H1 (cell line): ENCODE measurements around the gene GPR137. TPM values are rescaled to one million over a fixed set of nuclear protein-coding genes. Genes with fewer than 3 reads are reported as not detected.
A peak's percentile ranks its signal among the peaks of the same experiment; 100 is the strongest.

Source experiments
- CTCF ChIA-PET: fragments of 300-600 bp; sonication (Branson Sonifier 250); formaldehyde crosslinking; loops from one replicate; lab custom pipeline; 2021; ENCODE audit not compliant: partially characterized antibody; lab: Charles Lee
- POLR2A ChIA-PET: fragments of 300-600 bp; sonication (Branson Sonifier 250); formaldehyde crosslinking; loops from one replicate; lab custom pipeline; 2021; ENCODE audit warnings: inconsistent platforms; ENCODE audit not compliant: partially characterized antibody; lab: Charles Lee
- DNase-seq, 2 experiments: peaks; one replicate each; pipeline versions ENCODE4 v3.0.0 to v3.0.0-alpha.2; 2010 to 2022; ENCODE audit warnings: low spot score in 2 of 2, low read depth in 1 of 2, mixed read lengths in 1 of 2
- FAIRE-seq: peaks from 2 replicates; lab custom pipeline; 2011; peaks lifted over from hg19 to GRCh38; lab: Jason Lieb, UNC
- H2AFZ ChIP-seq: 2 replicates; pipeline ENCODE4 v1.8.1; 2012; ENCODE audit warnings: low read length, inconsistent platforms
- H2AK5ac ChIP-seq: 2 replicates; pipeline ENCODE4 v1.6.1; 2013; ENCODE audit warnings: low read depth, low read length
- H2BK120ac ChIP-seq: replicated peaks from 2 replicates; pipeline ENCODE3; 2013; ENCODE audit warnings: low read depth, low read length, inconsistent platforms
- H2BK12ac ChIP-seq: 2 replicates; pipeline ENCODE4 v1.6.1; 2013; ENCODE audit warnings: low read depth, low read length
- H2BK15ac ChIP-seq: 2 replicates; pipeline ENCODE4 v1.6.1; 2013; ENCODE audit warnings: low read length
- H2BK20ac ChIP-seq: 2 replicates; pipeline ENCODE4 v1.6.1; 2013; ENCODE audit warnings: low read length
- H2BK5ac ChIP-seq: 2 replicates; pipeline ENCODE4 v1.6.1; 2013; ENCODE audit warnings: low read depth, low read length
- H3K14ac ChIP-seq: 2 replicates; pipeline ENCODE4 v1.6.1; 2013; ENCODE audit warnings: inconsistent platforms; ENCODE audit not compliant: insufficient read length
- H3K18ac ChIP-seq: 2 replicates; pipeline ENCODE4 v1.6.1; 2013; ENCODE audit warnings: low read length; ENCODE audit errors: extremely low read depth
- H3K23ac ChIP-seq: 2 replicates; pipeline ENCODE4 v1.6.1; 2013; ENCODE audit warnings: inconsistent platforms; ENCODE audit not compliant: insufficient read length
- H3K23me2 ChIP-seq: 2 replicates; pipeline ENCODE4 v1.6.1; 2013; ENCODE audit warnings: low read depth, low read length
- H3K27ac ChIP-seq: 2 replicates; pipeline ENCODE4 v1.6.1; 2011; ENCODE audit warnings: low read depth, low read length, inconsistent platforms
- H3K27me3 ChIP-seq, 4 experiments: replicated peaks in 1 of 4; 1 replicate in 1 of 4; 2 replicates in 3 of 4; pipeline versions ENCODE4 v1.6.1 to v1.8.1; 2011 to 2013; ENCODE audit warnings: low read length in 3 of 4, mild to moderate bottlenecking in 3 of 4, inconsistent platforms in 2 of 4, mixed read lengths in 2 of 4, moderate library complexity in 1 of 4; ENCODE audit not compliant: control insufficient read depth in 3 of 4, insufficient read depth in 3 of 4; ENCODE audit errors: extremely low read depth in 1 of 4
- H3K36me3 ChIP-seq, 4 experiments: 2 replicates each; pipeline versions ENCODE4 v1.6.1 to v1.8.1; 2011 to 2013; ENCODE audit warnings: mild to moderate bottlenecking in 4 of 4, low read length in 3 of 4, moderate library complexity in 2 of 4, control low read depth in 1 of 4, inconsistent platforms in 1 of 4; ENCODE audit not compliant: insufficient read depth in 4 of 4, control insufficient read depth in 2 of 4
- H3K4ac ChIP-seq: replicated peaks from 2 replicates; pipeline ENCODE3; 2013; ENCODE audit warnings: low read length, low read depth, mixed read lengths, inconsistent platforms; ENCODE audit not compliant: insufficient read length
- H3K4me1 ChIP-seq, 4 experiments: replicated peaks in 1 of 4; 1 replicate in 1 of 4; 2 replicates in 3 of 4; pipeline versions ENCODE4 v1.6.1 to v1.8.1; 2011 to 2013; ENCODE audit warnings: low read length in 3 of 4, inconsistent platforms in 2 of 4, mixed read lengths in 1 of 4; ENCODE audit not compliant: insufficient read depth in 4 of 4, control insufficient read depth in 3 of 4
- H3K4me2 ChIP-seq, 2 experiments: 2 replicates each; pipeline versions ENCODE4 v1.6.1 to v1.8.1; 2011 to 2013; ENCODE audit warnings: low read depth in 2 of 2, low read length in 2 of 2, control low read depth in 1 of 2, inconsistent platforms in 1 of 2, mild to moderate bottlenecking in 1 of 2; ENCODE audit not compliant: insufficient read depth in 1 of 2
- H3K4me3 ChIP-seq, 4 experiments: fragments of 200-600, 300-600 bp in 1 of 4; sonication (generic), shearing (Covaris generic), sonication (Bioruptor Twin) in 1 of 4; 2 replicates each; pipeline versions ENCODE4 v1.5.1 to v1.8.1; 2011 to 2016; ENCODE audit warnings: low read length in 4 of 4, low read depth in 3 of 4, control low read depth in 2 of 4, inconsistent platforms in 2 of 4, mild to moderate bottlenecking in 2 of 4, mixed read lengths in 1 of 4, moderate library complexity in 1 of 4; ENCODE audit not compliant: insufficient read depth in 2 of 4; ENCODE audit errors: extremely low read depth in 1 of 4
- H3K56ac ChIP-seq: replicated peaks from 2 replicates; pipeline ENCODE3; 2013; ENCODE audit warnings: low read depth, mild to moderate bottlenecking, mixed read lengths, low read length, inconsistent platforms; ENCODE audit not compliant: insufficient read length
- H3K79me1 ChIP-seq: 2 replicates; pipeline ENCODE4 v1.6.1; 2013; ENCODE audit warnings: low read depth, low read length, control low read depth
- H3K79me2 ChIP-seq, 2 experiments: 2 replicates each; pipeline versions ENCODE4 v1.6.1 to v1.8.1; 2012 to 2013; ENCODE audit warnings: low read length in 2 of 2, mild to moderate bottlenecking in 2 of 2, inconsistent platforms in 1 of 2; ENCODE audit not compliant: insufficient read depth in 2 of 2, control insufficient read depth in 1 of 2
- H3K9ac ChIP-seq, 4 experiments: replicated peaks in 1 of 4; 1 replicate in 1 of 4; 2 replicates in 3 of 4; pipeline versions ENCODE4 v1.6.1 to v1.8.1; 2011 to 2013; ENCODE audit warnings: low read depth in 3 of 4, low read length in 3 of 4, control low read depth in 2 of 4, mild to moderate bottlenecking in 2 of 4, moderate library complexity in 2 of 4, inconsistent platforms in 1 of 4; ENCODE audit errors: extremely low read depth in 1 of 4
- H3K9me3 ChIP-seq, 2 experiments: 2 replicates each; pipeline versions ENCODE4 v1.6.1 to v1.8.1; 2012 to 2013; ENCODE audit warnings: mild to moderate bottlenecking in 2 of 2, moderate library complexity in 2 of 2, control low read depth in 1 of 2, inconsistent platforms in 1 of 2, low read depth in 1 of 2, low read length in 1 of 2, mixed read lengths in 1 of 2; ENCODE audit not compliant: insufficient read depth in 2 of 2
- H4K20me1 ChIP-seq, 2 experiments: replicated peaks in 1 of 2; 2 replicates each; pipeline versions ENCODE3 to v1.8.1; 2011 to 2013; ENCODE audit warnings: inconsistent platforms in 2 of 2, low read length in 2 of 2, mild to moderate bottlenecking in 1 of 2; ENCODE audit not compliant: insufficient read depth in 2 of 2, control insufficient read depth in 1 of 2
- H4K5ac ChIP-seq: 2 replicates; pipeline ENCODE4 v1.6.1; 2013; ENCODE audit warnings: low read length, low read depth, mixed read lengths, inconsistent platforms; ENCODE audit not compliant: insufficient read length
- H4K8ac ChIP-seq: 2 replicates; pipeline ENCODE4 v1.8.0; 2013; ENCODE audit warnings: mild to moderate bottlenecking, moderate library complexity, low read length, inconsistent platforms; ENCODE audit not compliant: insufficient read depth; ENCODE audit errors: extremely low read depth
- H4K91ac ChIP-seq: replicated peaks from 2 replicates; pipeline ENCODE3; 2013; ENCODE audit warnings: low read length, mixed read lengths, inconsistent platforms; ENCODE audit not compliant: insufficient read length
- EP300 ChIP-seq, 2 experiments: IDR thresholded peaks; 1 replicate in 1 of 2; 2 replicates in 1 of 2; pipeline ENCODE4 v1.6.1; 2011 to 2012; ENCODE audit warnings: low read depth in 2 of 2, low read length in 2 of 2, mild to moderate bottlenecking in 2 of 2, borderline replicate concordance in 1 of 2, inconsistent platforms in 1 of 2, moderate library complexity in 1 of 2
- HDAC2 ChIP-seq, 2 experiments: fragments of 300-600 bp in 1 of 2; sonication (generic) in 1 of 2; IDR thresholded peaks; 2 replicates each; pipeline ENCODE4 v1.6.1; 2011 to 2012; ENCODE audit warnings: low read depth in 2 of 2, low read length in 2 of 2, mild to moderate bottlenecking in 2 of 2, moderate library complexity in 2 of 2, borderline replicate concordance in 1 of 2, inconsistent platforms in 1 of 2
- KDM1A ChIP-seq: fragments of 200-600, 300-600 bp; sonication (generic); IDR thresholded peaks from 2 replicates; pipeline ENCODE4 v1.7.1; 2016; ENCODE audit warnings: mild to moderate bottlenecking, low read length, borderline replicate concordance
- TEAD4 ChIP-seq: IDR thresholded peaks from 2 replicates; pipeline ENCODE4 v1.6.1; 2012; ENCODE audit warnings: low read depth, low read length, inconsistent platforms, mixed read lengths
- WGBS, 2 experiments: shearing (Covaris generic) in 1 of 2; methylation state at CpG; one replicate each; pipeline versions ENCODE4 v1.1.6 to v1.1.7; 2013 to 2015; ENCODE audit warnings: low lambda C conversion rate in 2 of 2, mixed read lengths in 2 of 2, inconsistent platforms in 1 of 2, low coverage in 1 of 2, missing lambda C conversion rate in 1 of 2; ENCODE audit not compliant: insufficient replicate concordance in 2 of 2, insufficient coverage in 1 of 2, insufficient read length in 1 of 2; ENCODE audit errors: extremely low coverage in 1 of 2, missing lambda C conversion rate in 1 of 2; 5-methylcytosine and 5-hydroxymethylcytosine counted together
- polyA plus RNA-seq, 7 experiments: library from polyadenylated mRNA; depleted of rRNA in 3 of 7; stranded (reverse) in 5 of 7; unstranded in 2 of 7; fragments of >200 nt in 5 of 7; fragments of 200-250 nt in 2 of 7; gene quantifications; 1 replicate in 5 of 7; 2 replicates in 1 of 7; 4 replicates in 1 of 7; pipeline versions ENCODE4 v1.2.1 to v1.2.3, GENCODE V29; 2011 to 2013; ENCODE audit warnings: missing spikeins in 2 of 7, mixed read lengths in 2 of 7
- total RNA-seq: library from RNA; stranded (reverse); fragmentation: NEBNext Ultra II Directional; extraction: Animal tissue kit (Norgen Biotek cat#: 25700); gene quantifications from 2 replicates; pipeline ENCODE4 v1.2.1, GENCODE V29; 2021

Gene GPR137
- total and polyA plus RNA-seq, 2 of the 8 experiments (the other 6 are each of a cell fraction or from before 2014, with no cell fraction given), result 36.2 to 37.8 TPM

- peaks cover 2% of the 10 kb centered on the region; the same call in 1 of the 2 replicates for H3K79me1 ChIP-seq
- H3K4me1 ChIP-seq, result peaks cover 0 to 35% (median 31%) of the 10 kb centered on the region in 4 experiments; a peak in 6 of 7 replicates
- no peak overlapping the region for H4K91ac ChIP-seq
- H3K9ac ChIP-seq, result peak overlapping the region in 1 of 4 experiments; percentile 10; a peak in 2 of 7 replicates
- H3K79me2 ChIP-seq, result peaks cover 0 to 23% of the 10 kb centered on the region in 2 experiments; a peak in 1 of 4 replicates
- H3K27me3 ChIP-seq, result no peaks in the 10 kb centered on the region
- H2BK20ac ChIP-seq, result no peak overlapping the region; the same call in 1 of the 2 replicates
- H4K8ac ChIP-seq, result no peak overlapping the region
- POLR2A ChIA-PET, result interaction anchor here (3.9 to 13.1 kb wide), 5 partner anchors 9 to 19 kb away, joined by 36 to 352 read pairs (median 101); partner anchors contain the start of genes DNAJC4, FKBP2, PPP1R14B and VEGFB
- 86% methylated on average over 8 of the region's 8 CpGs; no CpG with 5 or more reads in 1 of the 2 experiments for WGBS, 2 experiments
- no peak for FAIRE-seq
- no peak overlapping the region for H4K5ac ChIP-seq
- no peaks in the 10 kb centered on the region for H3K9me3 ChIP-seq
- no peak overlapping the region for H2BK15ac ChIP-seq
- H3K4ac ChIP-seq, result no peak overlapping the region
- no peak overlapping the region for H3K27ac ChIP-seq
- peak overlapping the region in 3 of 4 experiments; percentile 74 to 86 (median 77); a peak in 6 of 8 replicates for H3K4me3 ChIP-seq
- no peak for DNase-seq
- no peak overlapping the region; the same call in 1 of the 2 replicates for H3K18ac ChIP-seq
- H2AK5ac ChIP-seq, result 0 out of 2 replicates have a peak overlapping the region, but pooled peaks have one; percentile 54
- peaks cover 8 to 31% (median 17%) of the 10 kb centered on the region in 4 experiments for H3K36me3 ChIP-seq
- peak overlapping the region; percentile 60; the same call in 1 of the 2 replicates for H2BK12ac ChIP-seq
- H2AFZ ChIP-seq, result no peak overlapping the region
- H3K23me2 ChIP-seq, result peaks cover 10% of the 10 kb centered on the region; the same call in 1 of the 2 replicates
- CTCF ChIA-PET, result interaction anchor here (0.8 to 10.0 kb wide), 6 partner anchors 13 to 102 kb away, joined by 3 to 102 read pairs (median 4); no protein-coding TSS in a partner anchor
- H3K14ac ChIP-seq, result no peak overlapping the region
- H3K56ac ChIP-seq, result no peak overlapping the region
- peak overlapping the region; percentile 73 to 88 for H3K4me2 ChIP-seq
- peaks cover 6 to 19% of the 10 kb centered on the region in 2 experiments for H4K20me1 ChIP-seq
- H2BK120ac ChIP-seq, result no peak overlapping the region
- TF ChIP-seq EP300 (IDR thresholded peaks at IDR 0.05; ENCODE audit: borderline replicate concordance in 1 of 2, low read depth in 2 of 2, low read length in 2 of 2) (no peak), HDAC2 (IDR thresholded peaks at IDR 0.05; ENCODE audit: borderline replicate concordance in 1 of 2, low read depth in 2 of 2, low read length in 2 of 2) (no peak), TEAD4 (no peak), KDM1A (peak; percentile 37; the same call in 1 of the 2 replicates)
- H3K23ac ChIP-seq, result no peak overlapping the region
- no peak overlapping the region for H2BK5ac ChIP-seq
These were observed 32.6 kb upstream of the GPR137 start for GRCh38 chr11:64253043-64253442.
